CD4-positive, alpha-beta T cell treated with Interleukin-4 for 1 hour (primary cell): Measurements from ENCODE around the gene DNAH9.

Experiments used
- DNase-seq, 2 donors: peaks; one replicate each; pipeline ENCODE4 v3.0.0-alpha.2; 2020 to 2022

Gene DNAH9, protein sequence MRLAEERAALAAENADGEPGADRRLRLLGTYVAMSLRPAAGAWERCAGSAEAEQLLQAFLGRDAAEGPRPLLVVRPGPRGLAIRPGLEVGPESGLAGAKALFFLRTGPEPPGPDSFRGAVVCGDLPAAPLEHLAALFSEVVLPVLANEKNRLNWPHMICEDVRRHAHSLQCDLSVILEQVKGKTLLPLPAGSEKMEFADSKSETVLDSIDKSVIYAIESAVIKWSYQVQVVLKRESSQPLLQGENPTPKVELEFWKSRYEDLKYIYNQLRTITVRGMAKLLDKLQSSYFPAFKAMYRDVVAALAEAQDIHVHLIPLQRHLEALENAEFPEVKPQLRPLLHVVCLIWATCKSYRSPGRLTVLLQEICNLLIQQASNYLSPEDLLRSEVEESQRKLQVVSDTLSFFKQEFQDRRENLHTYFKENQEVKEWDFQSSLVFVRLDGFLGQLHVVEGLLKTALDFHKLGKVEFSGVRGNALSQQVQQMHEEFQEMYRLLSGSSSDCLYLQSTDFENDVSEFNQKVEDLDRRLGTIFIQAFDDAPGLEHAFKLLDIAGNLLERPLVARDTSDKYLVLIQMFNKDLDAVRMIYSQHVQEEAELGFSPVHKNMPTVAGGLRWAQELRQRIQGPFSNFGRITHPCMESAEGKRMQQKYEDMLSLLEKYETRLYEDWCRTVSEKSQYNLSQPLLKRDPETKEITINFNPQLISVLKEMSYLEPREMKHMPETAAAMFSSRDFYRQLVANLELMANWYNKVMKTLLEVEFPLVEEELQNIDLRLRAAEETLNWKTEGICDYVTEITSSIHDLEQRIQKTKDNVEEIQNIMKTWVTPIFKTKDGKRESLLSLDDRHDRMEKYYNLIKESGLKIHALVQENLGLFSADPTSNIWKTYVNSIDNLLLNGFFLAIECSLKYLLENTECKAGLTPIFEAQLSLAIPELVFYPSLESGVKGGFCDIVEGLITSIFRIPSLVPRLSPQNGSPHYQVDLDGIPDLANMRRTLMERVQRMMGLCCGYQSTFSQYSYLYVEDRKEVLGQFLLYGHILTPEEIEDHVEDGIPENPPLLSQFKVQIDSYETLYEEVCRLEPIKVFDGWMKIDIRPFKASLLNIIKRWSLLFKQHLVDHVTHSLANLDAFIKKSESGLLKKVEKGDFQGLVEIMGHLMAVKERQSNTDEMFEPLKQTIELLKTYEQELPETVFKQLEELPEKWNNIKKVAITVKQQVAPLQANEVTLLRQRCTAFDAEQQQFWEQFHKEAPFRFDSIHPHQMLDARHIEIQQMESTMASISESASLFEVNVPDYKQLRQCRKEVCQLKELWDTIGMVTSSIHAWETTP (N-terminal part only)

DNA sequence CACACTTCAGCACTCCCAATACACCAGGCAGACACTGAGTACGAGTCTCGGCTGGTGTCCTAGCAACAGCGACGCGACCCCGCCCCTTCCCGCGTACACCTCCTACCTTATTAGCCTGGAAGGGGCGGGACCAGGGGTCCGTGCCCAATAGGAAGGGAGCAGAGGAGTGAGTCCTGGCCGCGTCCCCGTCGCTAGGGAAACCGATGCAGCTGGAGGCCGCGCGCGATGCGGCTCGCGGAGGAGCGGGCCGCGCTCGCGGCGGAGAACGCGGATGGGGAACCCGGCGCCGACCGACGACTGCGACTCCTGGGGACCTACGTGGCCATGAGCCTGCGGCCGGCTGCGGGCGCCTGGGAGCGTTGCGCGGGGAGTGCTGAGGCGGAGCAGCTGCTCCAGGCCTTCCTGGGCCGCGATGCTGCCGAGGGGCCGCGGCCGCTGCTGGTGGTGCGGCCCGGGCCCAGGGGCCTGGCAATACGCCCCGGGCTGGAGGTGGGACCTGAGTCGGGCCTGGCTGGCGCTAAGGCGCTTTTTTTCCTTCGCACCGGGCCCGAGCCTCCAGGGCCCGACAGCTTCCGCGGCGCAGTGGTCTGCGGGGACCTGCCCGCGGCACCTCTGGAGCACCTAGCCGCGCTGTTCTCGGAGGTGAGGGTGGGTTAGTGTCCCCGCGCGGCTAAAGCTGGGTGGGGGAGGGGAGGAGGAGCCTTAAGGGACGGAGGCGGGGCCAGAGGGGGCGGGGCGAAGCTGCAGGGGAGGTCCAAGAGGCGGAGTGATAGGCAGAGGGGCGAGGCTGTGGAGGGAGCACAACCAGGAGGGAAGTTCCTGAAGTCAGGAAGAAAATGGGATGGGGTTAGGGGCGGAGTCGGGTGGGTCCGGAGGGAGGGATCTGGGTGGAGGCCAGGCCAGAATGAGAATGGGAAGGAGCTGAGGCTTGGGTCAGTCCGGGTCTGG, at the start of gene DNAH9:
TSS of gene DNAH9 (plus strand) at position 197 of the 948 bp plus-strand sequence. CDS start at position 226, 29 bp downstream.
- DNase-seq, result no peak

DNA sequence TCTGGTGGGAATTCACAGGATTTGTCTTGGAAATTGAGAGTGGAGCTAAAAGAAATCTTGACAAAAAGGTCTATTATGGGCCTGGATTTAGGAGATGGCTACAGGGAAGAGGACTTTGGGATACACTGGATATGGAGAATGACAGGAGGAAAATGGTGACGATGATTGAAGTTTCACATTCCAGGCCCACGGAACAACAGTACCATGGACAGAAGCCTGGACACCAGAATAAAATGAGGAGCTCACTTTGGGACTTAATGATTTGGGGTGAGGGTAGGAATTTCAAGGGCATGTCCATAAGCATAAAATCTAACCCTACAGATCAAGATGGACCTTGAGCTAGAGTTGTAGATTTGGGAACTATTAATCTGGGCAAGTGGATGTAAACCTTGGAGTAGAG, 47.8 kb upstream of the DNAH9 start:
- DNase-seq, result no peak

DNA sequence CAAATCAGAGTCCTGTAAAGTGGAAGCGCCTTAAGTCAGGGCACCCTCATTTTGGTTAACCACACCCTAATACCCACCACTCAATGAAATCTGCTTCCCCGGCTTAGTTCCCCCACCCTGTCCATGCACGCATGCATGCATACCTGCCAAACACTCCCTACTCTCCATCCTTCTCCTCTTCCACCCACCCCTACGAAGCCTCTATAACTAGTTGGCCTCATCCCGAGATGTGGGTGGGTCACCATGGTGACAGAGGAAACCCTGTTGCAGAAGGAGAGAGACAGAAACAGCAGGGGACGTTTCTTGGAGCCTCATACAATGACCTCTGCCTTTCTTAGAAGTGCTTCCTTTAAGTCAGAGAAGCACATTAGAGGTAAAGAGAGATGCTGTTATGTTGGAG, 46.8 kb upstream of the DNAH9 start:
- no peak for DNase-seq

DNA sequence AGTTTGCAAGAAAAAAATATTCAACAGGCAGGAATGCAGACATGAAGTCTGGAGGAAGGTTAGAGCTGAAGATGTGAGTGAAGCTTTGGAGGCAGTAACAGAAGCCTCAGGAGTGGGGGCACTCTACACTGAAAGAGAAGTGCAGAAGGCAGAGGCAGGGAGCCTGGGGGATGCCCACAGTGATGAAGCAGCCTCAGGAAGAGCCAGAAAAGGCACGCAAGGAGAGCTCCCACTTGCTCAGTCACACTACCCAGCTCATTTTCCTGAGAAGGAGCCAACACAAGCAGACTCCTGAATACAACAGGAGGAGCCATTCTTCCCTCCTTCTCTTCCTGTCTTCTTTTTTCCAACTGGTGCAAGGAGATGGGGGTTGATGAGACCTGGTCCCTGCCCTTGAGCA, 45.1 kb upstream of the DNAH9 start:
- no peak for DNase-seq

DNA sequence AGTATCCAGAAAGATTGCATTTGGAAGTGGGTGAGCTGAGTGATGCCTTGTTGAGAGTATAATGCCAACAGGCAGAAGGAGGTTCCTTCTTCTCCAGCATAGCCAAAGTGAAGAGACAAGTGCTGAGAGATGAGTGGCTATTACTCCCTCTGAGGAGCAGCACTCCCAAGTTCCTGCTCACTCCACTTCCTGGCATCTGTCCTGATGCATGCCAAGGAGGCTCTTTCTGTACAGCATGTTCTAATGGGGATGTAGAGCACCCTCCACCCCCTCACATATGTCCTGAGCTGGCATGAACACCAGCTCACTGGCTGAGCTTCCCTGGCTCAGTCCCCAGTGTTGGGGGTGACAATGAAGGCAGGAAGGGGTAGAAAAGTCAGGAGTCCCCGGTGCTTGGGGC, 44.2 kb upstream of the DNAH9 start:
- DNase-seq, result no peak

DNA sequence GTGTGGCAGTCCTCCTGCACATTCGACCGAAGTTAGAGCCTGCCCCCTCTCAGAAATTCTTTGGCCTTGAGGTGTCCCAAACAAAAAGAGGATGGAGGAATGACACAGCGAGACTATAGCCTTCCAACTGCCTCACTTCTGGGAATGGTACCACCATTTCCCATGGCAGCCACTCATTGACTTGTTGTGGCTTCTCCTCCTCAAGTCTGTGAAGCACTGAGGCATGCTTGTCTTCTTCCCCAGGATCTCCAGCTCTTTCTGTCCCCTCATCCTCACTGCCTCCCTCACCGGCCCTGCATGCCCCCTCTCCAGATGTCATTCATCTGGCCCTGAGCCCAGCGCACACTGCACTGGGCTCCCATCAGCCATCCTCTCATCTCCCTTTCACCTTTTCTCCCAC, 43.7 kb upstream of the DNAH9 start:
- DNase-seq, result no peak

DNA sequence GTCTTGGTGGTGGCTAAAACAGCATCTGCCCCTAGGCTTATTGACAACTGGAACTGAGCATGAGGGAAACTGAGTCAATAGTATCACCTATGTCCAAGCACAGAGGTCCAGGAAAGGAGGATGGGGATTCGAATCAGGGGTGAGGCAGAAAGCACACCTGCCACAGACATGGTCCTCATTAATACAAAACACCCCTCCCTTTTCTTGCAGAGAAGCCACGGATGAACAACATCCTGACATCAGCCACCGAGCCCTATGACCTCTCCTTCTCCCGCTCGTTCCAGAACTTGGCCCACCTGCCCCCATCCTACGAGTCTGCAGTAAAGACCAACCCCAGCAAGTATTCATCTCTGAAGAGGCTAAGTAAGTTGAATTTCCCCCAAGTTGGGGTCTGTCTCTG, 42.7 kb upstream of the DNAH9 start:
- DNase-seq, result no peak

DNA sequence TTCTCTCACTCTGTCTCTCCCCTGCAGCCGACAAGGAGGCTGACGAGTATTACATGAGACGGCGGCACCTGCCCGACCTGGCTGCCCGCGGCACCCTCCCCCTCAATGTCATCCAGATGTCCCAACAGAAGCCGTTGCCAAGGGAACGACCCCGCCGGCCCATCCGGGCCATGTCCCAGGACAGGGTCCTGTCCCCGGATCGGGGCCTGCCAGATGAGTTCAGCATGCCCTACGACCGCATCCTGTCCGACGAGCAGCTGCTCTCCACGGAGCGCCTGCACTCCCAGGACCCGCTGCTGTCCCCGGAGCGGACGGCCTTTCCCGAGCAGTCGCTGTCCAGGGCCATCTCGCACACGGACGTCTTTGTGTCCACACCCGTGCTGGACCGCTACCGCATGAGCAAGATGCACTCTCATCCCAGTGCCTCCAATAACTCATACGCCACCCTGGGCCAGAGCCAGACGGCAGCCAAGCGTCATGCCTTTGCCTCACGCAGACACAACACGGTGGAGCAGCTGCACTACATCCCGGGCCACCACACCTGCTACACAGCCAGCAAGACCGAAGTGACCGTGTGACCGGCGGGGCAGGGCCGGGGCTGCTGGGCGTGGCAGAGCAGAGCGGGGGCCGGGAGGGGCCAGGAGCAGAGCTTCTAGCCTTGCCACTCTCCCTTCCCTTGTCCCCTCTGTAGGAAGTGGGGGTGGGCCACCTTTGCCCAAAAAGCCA, 40.4 kb upstream of the DNAH9 start:
- DNase-seq, result no peak

DNA sequence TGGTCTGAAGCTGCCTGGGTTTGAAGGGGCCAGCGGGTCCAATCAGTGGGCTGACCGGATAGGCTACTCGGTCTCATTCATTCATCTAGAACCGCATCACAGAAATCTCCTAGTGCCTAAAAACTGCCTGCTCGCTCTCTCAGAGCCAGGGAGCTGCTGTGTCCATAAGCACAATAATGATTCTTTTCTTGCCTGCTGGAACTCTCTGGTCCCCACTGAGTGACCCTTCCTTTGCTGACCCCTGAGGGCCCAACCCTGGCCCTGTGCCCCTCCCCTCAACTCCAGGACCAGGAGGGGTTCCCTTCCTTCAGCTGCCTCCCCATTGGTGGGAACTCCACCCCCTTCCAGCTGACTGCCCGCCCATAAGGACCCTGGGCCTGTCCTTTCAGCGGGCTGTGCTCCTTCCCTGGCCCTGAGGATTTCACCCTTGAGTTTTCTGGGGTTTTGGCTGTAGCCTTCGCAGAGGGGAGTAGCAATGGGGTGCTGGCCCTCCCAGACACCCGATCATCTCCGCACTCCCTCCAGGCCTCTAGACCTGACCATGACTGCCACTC, 39.5 kb upstream of the DNAH9 start:
- no peak for DNase-seq

DNA sequence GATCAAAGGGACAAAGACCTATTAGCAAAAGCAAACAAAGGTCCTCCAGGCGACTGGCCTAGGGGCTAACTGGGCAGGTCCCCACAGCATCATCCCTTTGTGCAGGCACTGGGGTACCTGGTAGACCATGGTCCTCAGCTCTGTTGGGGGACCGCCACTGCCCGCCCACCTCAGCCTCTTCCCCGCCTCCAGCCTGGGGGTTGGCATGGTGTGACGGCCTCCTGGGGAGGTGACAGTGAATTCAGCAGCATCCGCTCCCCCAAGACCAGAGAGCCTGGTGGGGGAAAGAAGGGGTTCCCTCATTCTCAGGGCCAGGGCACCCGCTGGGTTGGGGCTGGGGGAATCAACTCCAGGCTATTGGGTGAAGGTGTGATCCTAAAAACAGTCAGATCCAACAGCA, 38.7 kb upstream of the DNAH9 start:
- DNase-seq, result no peak

DNA sequence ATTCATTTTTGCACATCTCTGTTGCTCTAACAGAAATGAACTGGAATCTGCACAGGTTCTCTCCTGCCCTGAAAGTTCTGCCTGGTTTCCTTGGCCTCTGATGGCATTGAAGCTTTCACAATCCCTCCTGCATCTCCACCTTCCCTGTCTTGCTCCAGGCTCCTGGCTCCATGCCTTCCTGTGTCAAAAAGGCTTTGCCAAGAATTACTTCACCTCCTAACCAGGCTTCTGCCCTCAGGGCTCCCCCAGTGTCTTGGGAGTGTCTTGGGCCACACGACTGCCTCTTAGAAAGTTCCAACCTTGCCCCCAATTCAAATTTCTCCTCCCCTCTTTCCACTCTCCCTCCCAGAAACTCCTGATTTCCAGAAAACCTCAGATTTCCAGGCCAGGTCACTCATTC, 37.0 kb upstream of the DNAH9 start:
- DNase-seq, result no peak

DNA sequence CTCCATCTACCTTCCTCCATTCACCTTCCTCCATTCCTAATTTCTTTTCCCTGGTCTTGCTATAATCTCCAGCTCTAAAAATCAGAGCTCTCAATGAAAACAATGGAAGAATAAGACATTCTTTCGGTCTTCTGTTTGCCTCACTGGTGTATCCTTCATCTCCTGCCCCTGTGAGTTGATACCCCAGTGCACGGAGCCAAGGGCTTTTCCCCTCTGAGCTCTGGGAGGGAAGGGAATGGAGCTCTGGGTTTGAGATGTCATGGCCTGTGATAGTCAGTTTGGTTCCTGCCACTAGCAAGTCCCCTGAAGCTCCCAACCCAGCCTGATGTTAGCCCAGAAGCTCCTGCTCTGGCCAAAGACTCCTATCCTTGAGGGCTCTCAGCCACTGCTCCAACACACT, 36.6 kb upstream of the DNAH9 start:
- no peak for DNase-seq

DNA sequence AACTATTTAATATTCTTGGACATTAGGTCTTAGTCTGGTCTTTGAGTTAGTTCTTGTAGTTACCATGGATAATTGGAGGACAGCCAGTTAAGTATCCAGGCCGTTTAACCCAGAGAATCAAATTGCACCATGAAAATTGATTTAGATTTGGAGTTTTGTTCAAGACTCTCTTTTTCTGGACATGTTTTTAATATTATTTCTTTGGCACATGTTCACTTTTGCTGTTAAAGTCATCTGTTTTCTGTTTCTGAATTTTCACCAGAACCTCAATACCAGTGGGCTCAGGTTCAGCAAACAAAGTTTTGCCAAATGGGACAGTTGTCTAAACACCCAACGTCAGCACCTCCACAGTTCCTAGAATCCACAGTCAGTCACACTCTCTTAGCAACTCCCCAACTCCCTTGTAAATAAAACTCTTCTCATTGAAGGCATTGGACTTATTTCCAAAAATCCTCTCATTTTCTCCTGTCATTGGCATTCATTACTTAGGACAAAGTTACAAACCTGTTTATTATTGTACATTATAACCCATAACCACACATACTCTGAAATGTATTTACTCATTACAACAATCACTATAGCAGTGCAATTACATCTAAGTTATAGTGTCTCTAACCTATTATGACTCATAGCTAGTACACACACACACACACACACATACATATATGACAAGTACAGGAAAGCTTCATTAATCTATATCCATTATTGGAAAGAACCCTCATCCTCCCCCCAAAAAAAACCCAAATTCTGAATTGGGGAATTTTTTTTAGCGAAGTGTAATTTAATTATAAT, 33.5 kb upstream of the DNAH9 start:
- DNase-seq, result no peak

DNA sequence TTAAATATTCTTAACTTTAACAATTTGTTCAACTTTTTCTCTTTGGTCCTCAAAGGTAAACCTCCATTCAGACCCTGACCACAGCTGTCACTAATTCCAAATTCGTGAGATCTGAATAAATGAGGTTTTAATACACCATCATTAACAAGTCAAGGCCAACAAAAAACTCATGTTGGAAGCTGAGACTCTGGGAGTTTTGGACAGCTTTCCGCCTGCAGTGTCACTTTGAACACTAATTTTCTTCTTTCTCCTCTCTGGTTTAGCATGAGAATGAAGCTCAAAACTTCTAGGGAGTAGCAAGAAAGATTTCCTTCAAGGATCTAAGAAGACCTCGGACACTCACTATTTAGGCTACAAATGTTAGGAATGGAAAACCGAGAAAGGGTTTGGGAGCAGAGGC, 32.7 kb upstream of the DNAH9 start:
- DNase-seq, result no peak

DNA sequence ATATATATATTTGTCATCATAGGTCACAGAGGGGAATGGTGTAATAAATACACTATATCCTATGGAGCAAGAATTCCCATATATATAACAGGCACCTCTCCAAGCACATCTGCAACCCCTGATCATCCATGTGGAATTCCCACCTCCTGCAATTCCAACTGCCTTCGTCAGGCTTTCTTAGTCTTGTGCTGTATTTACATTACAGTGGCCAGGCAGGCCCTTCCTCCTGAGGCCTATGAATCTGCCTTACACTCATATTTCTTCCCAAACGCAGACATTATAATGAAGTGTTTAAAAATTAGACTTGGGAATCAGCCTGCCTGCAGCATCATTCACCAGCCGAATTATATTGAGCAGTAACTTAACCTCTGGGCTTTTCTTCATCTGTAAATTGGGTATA, 19.3 kb upstream of the DNAH9 start:
- no peak for DNase-seq

DNA sequence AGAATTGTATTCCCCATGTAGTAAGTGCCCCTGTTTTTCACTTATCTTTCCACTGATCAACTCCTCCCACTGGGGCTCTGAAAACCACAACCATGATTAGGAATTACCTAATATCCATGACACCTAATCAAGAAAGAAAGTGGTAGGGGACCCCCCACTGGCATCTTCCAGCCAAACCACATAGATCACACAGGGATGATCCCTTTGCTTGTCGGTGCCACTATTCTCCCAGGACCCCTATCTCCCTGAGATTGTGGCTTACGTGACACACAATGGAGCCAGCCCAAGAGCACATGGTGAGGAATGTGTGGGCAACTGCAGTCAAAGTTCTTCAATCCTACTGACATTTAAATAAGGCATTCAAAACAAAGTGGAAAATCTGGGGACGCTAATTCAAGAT, 17.6 kb upstream of the DNAH9 start:
- no peak for DNase-seq

DNA sequence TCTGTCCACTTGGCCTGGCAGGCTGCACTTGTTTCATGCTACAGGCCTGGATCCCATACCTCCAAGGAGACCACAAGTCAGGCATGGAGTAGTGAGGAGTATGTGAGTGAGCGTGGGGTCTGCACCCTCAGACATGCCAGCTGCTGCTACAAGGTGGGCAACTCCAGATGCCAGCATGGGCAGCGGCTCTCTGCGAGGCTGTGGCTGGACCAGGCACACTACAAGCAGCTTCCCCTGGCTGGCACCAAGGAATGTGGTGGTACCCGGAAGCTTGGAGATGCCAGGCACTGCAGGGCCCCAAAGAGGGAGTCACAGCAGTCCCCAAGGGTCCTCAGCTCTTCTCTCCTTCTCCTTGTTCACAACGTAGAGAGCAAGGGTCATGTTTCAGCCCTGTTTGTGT, 16.1 kb upstream of the DNAH9 start:
- DNase-seq, result no peak

DNA sequence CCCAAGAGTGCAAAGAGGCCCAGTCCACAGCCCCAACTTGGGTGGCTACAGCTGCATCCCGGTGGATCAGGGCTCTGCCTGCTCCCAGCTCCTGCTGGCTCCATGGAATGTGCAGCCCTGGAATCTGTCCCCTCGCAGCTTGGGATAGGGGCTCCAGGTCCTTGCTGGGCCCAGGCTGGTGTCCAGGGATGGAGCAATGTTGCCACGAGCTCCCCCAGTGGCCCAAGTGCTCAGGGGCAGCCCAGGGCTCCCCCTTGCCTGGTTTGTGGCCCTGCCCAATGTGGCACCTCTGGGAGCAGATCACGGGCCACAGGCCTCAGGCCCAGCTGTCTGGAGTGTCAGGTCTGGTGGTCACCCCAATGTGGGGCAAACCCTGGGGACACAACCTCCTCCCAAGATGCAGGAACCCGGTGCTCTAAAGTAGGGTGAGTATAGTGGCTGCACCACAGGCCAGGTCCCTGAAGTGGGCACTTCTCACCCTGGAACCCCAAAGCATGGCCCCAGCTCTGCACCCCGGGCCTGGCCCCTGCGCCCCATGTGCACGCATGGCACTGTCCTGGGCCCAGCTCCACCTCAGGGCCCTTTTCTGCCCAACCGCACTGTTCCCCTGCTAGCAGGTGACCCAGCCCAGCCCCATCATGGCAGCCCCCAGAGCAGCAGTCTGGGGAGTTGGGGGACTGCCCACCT, 14.8 kb upstream of the DNAH9 start:
- DNase-seq, result no peak

DNA sequence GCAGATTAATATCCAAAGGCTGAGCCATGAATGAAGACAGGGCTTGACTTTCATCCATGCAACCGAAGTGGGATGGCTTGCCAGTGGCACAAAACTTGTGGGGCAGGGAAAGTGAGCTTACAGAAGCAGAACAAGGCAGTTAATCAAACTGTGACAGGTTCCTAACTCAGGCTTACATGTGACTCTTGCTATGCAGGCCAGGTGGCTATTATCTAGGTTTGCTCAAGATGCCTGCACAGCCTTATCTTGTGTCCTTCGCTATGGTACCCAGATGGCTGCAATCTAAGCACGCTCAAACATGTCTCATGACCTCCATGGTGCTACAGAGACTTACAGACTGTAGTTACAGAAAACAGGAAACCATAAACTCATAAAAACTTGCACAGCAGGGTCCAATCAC, 8.6 kb upstream of the DNAH9 start:
- DNase-seq, result no peak

DNA sequence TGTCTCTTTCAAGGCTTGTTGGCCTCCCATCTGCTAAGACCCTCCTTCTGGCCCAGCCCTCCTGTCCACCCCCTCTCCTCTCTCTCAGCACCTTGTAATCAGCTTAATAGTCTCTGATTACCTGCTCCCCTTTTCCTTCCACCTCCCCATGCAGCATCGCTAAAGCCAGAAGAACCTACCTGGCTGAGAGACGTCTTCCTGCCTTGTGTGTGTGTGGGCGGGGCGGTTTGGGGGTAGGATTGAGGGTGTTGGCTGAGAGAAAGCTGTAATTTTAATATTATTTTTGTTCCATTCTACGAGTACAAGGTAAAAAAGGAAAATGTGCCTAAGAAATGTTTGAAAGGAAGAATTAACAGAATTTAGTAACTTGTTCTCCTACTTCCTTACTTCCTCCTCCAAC, 3.4 kb downstream of the DNAH9 start:
- DNase-seq, result no peak
